GM23248 (cell line): Measurements from ENCODE around the gene LPA.

Experiments
- EZH2 ChIP-seq: fragments of 200-600 bp; sonication (generic); IDR thresholded peaks from 2 replicates; pipeline ENCODE4 v1.6.1; 2018; ENCODE audit warnings: antibody characterized with exemption, mild to moderate bottlenecking; ENCODE audit not compliant: insufficient read depth, poor library complexity, severe bottlenecking
- EZH2phosphoT487 ChIP-seq: fragments of 200-600 bp; sonication (generic); IDR thresholded peaks from 2 replicates; pipeline ENCODE4 v1.6.1; 2018; ENCODE audit warnings: antibody characterized with exemption, moderate library complexity, mild to moderate bottlenecking, low read depth; ENCODE audit not compliant: insufficient read depth

DNA sequence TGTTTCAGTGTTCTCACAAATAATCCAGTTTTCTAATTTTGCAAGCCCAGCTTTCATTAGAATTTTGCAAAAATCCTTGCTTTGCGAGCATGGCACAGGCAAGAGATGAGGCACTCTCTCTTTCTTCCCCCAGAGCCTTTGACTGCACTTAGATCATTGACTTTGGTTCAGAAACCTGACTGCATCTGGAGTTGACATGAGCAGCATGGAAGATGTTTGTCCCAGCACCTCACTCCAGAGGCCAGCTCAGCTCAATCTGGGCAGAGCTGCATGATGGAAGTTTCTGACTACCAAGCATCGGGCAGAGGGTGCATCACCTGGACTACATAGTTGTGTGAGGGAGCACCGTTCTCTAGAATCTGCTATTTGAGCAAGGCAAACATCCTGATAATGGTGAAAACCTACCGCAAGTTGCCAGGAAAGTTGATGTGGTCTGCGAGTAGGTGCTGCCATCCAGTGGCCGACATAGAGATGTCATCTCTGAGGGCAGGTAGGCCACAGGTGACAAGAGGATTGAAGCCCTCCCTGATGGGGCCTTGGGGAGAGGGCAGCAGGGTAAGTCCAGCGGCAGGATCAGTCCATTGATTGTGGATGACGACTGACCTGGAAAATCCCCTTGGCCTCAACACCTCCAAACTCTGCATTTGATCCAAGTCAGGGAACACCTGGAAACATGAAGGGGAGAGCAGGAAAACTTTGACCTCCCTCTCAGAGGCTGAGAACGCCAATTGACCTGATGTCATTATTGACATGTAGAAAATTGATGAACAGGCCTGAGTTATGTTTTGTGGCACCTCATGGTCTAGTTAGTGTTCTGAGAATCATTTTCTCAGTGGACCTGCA, 3.8 kb upstream of the LPA start:
- no peak for TF ChIP-seq EZH2
- no peak for TF ChIP-seq EZH2phosphoT487
